G401.6 (cell line): ENCODE data around the gene VSIG10L2.

Experiments
- FAIRE-seq: peaks from 2 replicates; lab custom pipeline; 2012; peaks lifted over from hg19 to GRCh38; lab: Jason Lieb, UNC

Gene VSIG10L2

DNA sequence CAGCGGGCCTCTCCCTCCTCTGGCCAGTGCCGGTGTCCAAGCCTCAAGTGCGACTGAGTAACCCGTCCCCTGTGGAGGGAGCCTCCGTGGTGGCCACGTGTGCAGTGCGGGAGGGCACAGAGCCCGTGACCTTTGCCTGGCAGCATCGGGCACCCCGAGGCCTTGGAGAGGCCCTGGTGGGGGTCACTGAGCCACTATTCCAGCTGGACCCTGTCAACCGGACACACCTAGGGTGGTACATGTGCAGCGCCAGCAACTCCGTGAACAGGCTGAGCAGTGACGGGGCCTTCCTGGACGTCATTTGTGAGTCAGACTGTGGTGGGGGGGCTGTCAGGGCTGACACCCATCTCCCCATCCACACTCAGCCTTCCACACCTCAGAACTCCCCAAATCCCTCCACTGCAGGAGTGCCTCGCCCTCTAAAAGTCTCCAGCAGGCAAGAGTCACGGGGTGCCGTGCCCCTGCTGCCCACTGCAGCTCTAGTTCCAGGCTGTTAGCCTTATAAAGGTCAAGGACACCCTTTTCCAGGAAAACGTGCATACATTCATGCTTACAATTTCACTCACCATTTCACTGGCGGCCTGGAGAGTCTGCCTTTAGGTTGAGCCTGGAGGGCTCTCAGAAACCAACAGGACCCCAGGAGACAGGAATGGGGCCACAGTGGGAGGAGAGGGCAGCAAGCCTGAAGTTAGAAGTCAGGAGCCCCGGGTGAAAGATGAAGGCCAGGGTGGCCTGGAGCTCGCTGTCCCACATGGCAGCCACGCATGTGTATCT lies 2.6 kb downstream of the VSIG10L2 start:
- no peak for FAIRE-seq

DNA sequence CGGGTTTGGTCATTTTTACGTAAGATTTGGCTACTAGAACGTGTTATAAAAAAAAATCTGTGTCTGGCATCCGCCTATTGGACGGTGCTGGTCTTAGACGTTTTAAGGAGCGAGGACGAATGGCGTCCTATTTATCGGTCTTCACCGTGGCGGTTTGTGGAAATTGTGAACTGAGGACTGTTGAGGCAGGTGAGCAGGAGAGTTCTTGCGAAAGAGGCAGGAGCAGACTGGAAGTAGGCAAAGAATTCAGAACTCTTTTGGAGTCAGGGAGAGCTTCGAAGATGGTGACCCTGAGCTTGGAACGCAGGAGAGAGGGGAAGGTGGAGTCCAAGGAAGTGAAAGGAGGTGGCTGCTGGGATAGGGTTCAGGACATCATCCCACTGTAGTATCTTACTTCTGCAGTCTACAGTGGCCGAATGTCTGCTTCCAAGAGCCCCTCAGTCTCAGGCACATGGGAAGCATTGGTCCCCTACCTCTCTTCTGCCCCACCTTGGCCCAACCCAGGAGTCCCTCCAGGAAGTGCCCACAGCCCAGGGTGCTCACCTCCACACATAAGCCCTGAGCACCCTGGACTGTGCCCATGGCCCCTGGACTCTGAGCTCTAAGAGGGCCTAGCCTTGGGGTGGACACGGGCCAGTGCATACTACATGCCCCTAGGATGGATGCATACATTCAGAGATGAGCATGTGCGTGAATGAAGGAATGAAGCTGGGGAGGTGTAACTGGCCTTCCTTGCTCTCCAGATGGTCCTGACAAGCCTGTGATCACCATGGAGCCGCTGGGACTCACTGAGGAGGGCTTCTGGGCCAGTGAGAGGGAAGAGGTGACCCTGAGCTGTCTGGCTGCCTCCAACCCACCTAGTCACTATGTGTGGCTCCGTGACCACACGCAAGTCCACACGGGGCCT lies 3.7 kb downstream of the VSIG10L2 start:
- no peak for FAIRE-seq

DNA sequence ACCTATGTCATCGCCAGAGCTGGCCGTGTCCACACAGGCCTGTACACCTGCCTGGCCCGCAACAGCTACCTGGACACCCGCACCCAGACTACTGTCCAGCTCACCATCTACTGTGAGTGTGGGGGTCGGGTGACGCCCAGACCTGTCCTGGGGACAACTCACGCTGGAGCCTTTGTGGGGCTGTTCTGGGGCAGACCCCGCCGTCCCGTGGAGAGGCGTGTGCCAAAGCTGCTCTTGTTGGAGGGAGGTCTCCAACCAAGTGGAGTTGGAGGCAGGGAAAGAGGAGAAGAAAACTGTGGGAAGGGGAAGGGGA lies 4.3 kb downstream of the VSIG10L2 start:
- no peak for FAIRE-seq

DNA sequence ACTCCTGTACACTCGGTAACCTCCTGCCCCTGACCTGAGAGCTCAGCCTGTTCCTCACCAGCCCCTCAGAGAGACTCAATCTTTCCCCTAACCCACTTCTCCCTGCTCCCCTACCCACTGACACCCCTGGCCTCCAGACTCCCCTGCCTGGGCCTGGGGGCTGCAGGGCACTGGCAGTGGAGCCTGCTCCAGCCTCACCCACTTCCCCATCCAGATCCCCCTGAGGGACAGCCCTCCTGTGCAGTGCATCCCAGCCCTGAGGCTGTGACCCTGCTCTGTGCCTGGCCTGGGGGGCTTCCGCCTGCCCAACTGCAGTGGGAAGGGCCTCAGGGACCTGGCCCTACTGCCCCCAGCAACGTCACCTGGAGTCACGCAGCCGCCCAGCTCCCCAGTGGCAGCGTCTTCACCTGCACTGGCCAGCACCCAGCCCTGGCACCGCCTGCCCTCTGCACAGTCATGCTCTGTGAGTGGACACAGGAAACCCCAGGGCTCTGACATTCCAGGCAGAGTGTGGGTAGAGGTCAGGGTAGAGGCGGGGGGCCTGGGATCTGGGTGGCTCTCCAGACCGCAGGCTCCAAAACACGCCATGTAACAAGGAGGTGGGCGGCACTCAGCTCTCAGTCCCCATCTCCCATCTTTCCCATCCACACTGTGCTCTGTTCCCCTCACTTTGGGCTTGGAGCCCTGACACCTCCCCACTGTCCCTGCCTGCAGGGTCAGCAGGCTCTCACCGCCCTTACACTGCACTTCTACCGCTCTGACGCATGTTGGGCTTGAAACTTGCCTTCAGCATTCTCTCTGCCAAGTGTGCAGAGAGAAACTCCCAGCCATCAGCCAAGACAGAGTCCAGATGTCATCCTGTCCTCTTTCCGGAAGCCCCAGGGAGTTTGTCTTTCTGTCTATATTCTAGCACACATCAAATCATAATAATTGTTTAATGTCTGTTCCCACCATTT lies 5.1 kb downstream of the VSIG10L2 start:
- no peak for FAIRE-seq

DNA sequence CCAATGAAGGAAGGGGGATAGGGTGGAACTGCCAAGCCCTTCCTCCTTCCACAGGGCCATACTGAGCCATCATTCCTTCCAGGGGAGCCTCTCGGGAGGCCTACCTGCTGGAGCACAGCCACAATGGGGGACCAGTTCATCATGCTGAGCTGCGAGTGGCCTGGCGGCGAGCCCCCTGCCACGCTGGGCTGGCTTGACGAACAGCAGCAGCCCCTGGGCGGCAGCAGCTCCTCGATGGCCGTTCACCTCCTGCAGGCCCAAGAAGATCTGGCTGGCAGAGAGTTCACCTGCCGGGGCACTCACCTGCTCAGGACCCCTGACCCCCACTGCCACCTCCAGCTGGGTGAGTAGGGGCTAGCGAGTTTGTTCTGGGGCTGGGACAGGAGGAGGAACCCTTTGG lies 5.9 kb downstream of the VSIG10L2 start:
- FAIRE-seq = no peak

DNA sequence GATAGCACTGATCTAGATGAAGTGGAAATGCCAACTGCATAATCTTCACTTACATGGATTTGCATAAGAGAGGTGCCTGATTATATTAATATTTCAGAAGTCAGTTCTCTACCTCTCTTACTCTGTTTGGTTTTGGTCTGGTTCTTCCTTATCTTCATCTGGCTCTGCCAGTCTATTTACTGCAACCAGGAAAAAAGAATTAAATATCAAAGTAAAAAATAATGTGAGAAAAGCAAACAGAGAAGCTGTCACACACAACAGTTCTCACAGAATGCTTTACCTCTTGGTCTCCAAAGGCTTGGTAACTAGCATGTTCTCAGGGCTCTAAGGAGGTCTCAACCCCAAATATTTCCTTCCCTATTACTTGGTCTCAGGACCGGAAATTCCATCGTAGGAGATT lies 6.7 kb downstream of the VSIG10L2 start:
- FAIRE-seq = no peak

DNA sequence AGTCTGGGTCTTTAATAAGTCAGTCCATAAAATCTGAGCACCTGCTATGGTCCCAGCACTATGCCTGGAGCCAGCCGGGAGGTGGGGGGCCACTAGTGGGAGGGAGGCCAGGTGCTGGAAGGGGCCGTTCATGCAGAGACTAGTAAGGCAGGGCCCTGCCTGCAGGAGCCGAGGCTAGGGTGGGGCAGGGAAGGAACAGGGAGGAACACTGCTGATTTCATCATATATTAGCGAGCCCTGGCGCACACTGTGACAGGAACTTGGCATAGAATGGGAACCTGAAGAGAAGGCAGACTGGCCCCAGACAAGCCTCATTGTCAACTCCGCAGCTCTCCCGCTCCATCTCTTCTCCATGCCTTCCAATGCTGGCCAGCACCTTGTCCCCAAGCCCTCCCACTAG lies 7.1 kb downstream of the VSIG10L2 start:
- no peak for FAIRE-seq

DNA sequence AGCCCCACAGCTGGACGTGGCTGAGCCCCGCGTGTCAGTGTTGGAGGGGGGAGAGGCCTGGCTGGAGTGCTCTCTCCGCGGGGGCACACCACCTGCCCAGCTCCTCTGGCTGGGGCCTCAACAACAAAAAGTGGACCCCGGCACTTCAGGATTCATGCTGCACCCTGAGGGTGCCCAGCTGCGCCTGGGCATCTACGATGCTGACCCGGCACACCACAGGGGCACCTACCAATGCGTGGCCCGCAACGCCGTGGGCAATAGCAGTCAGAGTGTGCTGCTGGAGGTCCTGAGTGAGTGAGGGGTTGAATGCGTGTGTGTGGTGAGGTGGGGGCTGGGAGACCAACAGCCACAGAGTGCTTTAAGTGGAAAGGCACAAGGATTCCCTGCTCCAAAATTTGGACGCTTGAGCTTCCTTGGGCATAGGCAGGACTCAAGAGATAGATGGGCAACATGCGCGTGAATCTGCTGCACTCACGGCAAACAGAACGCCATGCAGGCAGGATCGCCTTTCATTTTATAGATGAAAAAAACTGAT lies 7.6 kb downstream of the VSIG10L2 start:
- no peak for FAIRE-seq

DNA sequence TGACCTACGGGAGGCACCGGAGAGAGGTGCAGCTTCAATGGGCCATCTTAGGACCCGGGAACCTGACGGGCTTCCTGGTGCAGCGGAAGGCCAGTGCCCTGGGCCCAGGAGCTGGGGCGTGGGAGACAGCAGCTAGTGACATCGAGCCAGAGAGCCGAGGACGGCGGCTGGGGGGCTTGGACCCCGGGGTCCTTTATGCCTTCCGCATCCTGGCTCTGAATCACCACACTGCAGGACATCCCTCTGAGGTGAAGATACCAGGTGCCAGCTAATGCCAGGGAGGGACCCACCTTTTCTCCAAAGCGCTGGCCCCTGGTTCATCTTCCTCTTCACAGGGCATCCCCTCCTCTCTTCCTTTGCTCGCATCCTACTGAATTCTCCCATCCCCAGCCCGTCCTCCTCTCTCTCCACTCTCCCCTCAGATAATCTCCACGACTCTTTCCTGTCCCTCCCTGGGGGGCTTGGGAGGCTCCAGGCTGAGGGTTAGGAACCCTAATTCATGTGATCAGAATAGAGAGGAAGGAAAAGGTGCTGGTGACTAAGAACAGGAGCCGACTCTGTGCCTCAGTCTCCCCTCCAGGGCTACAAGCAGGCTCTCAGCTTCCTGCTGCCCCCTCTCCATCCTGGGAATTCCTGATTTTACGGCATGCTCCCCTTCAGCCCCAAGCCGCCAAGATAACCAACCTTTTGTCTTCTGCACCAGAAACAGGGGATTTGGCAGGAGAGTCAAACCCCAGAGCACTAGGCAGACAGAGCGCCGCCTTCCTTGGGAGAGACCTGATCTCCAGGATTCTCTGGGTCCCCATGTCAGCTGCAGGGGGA lies 8.5 kb downstream of the VSIG10L2 start:
- no peak for FAIRE-seq

DNA sequence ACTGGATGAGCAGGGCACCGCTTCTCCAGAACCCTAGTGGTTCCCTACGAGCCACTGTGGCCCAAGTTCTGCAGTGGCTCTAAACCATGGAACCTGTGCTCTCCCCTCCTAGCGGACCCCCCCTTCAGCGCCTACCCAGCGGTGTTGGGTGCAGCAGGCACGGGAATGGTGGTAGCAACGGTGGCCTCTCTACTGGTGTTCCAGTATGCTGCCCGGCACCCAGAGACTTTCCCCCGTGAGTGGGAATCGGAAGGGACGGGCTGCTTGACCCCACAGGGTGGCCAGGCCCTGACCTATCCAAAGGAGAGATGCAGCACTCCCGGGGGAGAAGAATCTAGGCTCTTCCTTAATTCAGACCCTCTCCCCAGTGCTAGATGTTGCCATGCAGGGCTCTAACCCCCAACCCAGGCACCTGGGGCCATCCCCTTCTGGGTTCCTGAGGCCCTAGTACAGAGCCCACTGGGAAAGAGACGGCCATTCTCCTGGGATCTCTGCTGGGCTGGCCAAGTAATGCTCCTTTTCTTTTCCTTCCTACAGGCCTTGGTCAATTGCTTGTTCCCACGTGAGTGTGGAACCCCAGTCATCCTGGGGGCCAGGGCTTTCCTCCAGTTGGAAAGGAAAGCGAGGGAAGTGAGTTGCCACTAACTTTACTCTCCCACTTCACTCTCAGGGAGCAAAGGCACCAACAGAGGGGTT lies 9.2 kb downstream of the VSIG10L2 start:
- FAIRE-seq = no peak

DNA sequence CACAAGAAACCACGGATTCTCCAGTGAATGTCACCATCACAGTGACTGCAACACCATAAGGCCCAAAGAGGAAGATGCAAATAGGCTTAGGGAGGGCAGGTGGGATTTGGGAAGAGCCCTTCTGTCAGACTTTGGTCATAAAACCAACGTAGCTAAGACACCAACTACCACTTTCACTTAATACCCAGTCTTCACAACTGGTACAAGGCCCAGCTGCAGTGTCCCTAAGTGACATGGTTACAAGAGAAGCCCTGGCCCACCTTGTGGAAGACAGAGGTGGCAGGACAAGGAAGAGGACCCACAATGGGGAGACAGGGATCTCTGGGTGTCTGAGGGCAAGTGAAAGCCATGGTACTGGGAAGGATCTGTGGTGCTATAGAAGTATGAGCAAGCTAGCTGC lies 10.0 kb downstream of the VSIG10L2 start:
- FAIRE-seq = no peak

DNA sequence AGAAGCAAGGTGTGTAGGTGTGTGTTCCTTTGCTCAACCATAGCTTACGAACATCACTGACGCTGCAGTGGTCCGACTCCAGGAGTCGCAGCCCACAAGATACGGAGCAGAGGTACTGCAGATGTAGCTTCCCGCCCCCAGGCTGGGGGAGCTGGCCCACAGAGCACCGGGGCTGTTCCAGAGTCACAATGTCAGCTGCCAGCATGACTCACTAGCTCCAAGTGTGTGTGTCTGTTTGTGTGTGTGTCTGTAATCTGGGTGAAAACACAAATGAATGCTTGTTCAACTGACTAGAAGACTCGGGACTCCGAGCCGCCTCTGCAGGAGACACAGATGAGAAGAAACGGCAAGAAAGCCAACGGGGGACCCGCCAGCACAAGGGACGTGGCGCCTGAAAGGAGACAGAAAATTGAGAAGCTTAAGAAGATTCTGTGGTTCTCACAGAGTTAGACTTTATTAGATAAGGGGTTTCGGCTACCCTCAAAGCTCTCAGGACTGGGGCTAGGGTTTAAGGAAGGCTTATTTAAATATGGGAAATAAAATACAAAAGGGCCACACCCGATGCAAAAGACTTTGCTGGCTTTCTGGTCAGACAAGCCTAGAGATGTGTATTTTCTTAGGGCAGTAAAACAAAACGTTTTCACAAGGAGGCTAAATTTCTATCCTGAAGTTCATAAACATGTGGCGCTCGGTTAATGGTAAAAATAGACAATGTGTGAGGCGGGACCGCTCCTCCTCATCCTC lies 10.7 kb downstream of the VSIG10L2 start:
- no peak for FAIRE-seq

DNA sequence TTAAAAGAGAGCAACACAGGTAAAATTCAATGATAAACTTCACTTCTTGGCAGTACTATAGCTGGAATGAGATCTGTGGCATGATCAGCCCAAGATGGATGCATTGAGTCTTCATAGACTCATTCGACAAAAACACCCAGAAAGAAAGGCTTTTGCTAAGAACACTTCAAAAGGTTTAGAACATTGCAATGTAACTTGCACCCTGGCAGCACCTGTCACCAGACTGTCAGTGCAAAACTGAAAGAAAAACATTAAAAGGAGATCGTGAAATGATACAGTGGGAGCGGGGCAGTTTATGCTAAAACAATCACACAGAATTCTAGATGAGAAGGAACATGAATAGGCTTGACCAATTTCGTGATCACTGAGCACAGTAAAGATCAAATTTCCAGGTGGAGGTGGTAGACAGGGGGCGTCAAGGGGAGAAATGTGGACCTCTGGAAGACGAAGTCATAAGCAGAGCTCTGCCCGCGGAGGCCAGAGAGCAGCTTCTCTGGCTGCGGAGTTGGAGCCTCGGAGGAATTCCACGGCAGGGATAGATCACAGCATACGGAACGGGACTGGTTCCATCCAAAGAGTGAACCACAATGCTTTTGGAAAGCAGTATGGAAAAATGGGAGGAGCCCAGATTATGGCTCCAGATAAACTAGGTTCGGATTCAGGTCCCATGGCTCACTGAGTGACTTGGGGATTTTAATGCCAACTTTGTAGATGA lies 11.9 kb downstream of the VSIG10L2 start:
- FAIRE-seq = no peak

DNA sequence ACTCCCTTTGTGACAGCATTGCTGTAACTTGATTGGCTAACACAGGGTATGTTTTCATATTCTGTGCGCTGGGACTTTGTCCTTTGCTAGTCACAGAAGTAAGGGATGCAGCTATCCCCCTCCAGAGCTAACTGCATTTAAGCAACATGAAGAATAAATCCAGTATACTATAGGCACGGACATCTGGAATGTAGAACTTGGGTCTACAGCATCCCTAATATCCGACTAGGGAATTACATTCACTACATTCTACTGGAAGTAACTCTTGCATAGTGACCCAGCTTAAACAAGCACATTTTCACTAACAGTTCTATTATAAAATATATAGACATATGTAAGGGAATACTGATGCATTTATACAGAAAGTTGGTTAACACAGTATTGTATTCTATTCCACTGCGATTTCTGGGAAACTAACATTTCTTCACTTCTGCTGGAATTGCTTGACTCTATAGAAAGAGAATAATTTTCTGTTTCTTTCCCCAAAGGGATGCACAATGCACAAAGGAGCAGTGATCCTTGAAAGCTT lies 13.1 kb downstream of the VSIG10L2 start:
- no peak for FAIRE-seq

DNA sequence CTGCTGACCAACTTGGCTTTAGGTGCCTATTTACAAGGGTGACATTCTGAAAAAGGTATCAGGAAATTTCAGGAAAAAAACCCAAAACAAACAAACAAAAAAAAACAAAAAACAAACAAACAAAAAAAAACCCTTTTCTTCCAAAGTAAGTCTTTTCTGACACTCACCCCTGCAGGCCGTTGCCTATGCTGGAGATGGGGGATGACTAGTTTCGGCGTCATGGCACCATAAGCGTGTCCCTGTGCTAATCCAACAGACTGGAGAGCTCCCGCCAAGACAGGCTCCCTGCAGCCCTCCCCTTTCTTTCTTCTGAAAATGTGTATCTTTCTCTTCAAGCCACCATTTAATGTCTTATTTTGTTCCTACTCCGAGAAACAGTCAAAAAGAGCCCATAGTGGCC lies 13.7 kb downstream of the VSIG10L2 start:
- FAIRE-seq = no peak

DNA sequence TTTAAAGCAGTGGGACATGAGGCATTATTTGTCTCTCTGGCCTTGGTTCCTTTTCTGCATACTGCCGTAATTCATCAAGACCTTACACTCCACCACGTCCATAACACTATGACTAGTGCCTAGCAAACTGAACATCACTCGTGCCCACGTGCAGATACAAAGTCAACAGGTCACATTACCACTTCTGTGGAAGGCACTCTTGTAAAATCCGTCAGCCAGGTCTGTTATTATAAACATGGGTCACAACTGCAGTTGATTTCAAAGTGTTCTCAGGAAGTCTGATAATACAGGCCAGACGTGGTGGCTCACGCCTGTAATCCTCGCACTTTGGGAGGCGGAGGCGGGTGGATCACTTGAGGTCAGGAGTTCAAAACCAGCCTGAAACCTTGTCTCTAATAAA lies 14.1 kb downstream of the VSIG10L2 start:
- FAIRE-seq = no peak

DNA sequence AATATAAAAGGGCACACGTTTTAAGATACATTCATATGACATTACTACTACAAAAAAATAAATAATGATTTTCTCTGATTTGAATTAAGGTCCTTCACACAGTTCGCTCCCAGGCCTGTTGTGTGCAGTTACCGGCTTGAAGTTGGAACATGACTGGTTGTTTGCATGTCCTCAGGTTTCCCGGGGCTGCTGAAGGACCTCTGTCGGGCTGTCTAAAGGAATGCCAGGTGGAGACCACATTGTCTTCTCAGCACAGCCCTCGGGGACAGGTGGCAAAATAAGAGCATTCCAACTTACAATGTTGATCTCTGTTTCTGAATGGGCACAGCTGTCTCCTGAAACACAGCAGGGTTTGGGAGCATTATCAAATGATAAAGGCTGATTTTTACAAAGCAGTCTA lies 14.9 kb downstream of the VSIG10L2 start:
- no peak for FAIRE-seq

DNA sequence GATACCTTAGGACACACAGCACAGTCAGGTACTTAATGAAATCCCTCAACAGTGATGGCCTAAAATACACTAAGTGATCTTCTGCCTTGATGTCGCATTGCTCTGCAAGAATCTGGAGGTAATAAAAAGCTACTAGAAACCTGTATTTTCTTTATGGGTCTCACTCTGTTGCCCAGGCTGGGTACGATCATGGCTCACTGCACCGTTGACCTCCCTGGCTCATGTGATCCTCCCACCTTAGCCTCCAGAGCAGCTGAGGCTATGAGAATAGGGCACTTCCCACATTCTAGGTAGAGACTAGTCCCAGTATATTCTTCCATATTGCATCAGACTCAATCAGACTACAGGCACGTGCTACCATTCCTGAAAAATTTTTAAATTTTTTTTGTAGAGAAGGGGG lies 21.7 kb downstream of the VSIG10L2 start:
- FAIRE-seq = no peak

DNA sequence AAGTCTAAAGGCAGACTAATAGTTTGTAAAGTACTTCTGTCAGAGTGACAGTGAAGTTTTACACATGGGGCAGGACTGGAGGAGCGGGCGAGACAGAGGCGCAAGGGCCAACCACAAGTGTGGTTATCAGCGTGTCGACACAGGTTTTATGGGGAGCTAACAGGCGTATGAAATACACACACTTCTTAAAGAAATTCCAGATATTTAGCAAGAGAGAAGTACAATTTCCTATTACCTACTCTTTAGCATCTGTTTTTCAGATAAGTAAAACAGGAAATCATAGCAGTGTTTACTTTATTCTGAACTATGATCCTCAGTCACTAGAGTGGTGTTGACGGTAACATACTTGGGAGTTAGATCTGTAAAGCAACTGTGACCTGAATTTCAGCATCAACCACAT lies 22.5 kb downstream of the VSIG10L2 start:
- no peak for FAIRE-seq
